HG03457 (cell line): ENCODE data around the gene CLIP4.

Experiments used
- ATAC-seq: cut with Tn5 transposase; IDR thresholded peaks from one replicate; pipeline ENCODE4 v1.9.1; 2021; ENCODE audit warnings: moderate number of reproducible peaks; ENCODE audit not compliant: unreplicated experiment

CLIP4 gene

GRCh38 chr2:29186817-29187216 lies 71.6 kb downstream of the CLIP4 start:
- ATAC-seq: no peak

- ATAC-seq: no peak
Observed at GRCh38 chr2:29187926-29188325, 72.7 kb downstream of the CLIP4 start.

- ATAC-seq: no peak
Observed at GRCh38 chr2:29189052-29189451, 73.8 kb downstream of the CLIP4 start.

- ATAC-seq: no peak
Observed at GRCh38 chr2:29191817-29192216, 76.6 kb downstream of the CLIP4 start.

- no peak for ATAC-seq
Observed at GRCh38 chr2:29192526-29192925, 77.3 kb downstream of the CLIP4 start.

- no peak for ATAC-seq
Observed at GRCh38 chr2:29193111-29193510, 77.9 kb downstream of the CLIP4 start.

- no peak for ATAC-seq
Observed at GRCh38 chr2:29193681-29194080, 78.5 kb downstream of the CLIP4 start.

GRCh38 chr2:29195796-29196195 lies 80.6 kb downstream of the CLIP4 start:
- ATAC-seq: no peak

- no peak for ATAC-seq
Observed at GRCh38 chr2:29196792-29197788, 81.9 kb downstream of the CLIP4 start.

GRCh38 chr2:29201979-29202378 lies 86.8 kb downstream of the CLIP4 start:
- ATAC-seq: no peak

GRCh38 chr2:29202819-29203495 lies 87.7 kb downstream of the CLIP4 start:
- no peak for ATAC-seq

GRCh38 chr2:29206941-29207340 lies 91.7 kb downstream of the CLIP4 start:
- no peak for ATAC-seq

- no peak for ATAC-seq
Observed at GRCh38 chr2:29207352-29208148, 92.3 kb downstream of the CLIP4 start.

- no peak for ATAC-seq
Observed at GRCh38 chr2:29209551-29209950, 94.3 kb downstream of the CLIP4 start.

GRCh38 chr2:29212009-29212408 lies 96.8 kb downstream of the CLIP4 start:
- ATAC-seq: no peak

- no peak for ATAC-seq
Observed at GRCh38 chr2:29213888-29214291, 98.7 kb downstream of the CLIP4 start.

- no peak for ATAC-seq
Observed at GRCh38 chr2:29215073-29215472, 99.9 kb downstream of the CLIP4 start.

GRCh38 chr2:29215739-29216608 lies 100.8 kb downstream of the CLIP4 start:
- no peak for ATAC-seq

GRCh38 chr2:29216609-29216909 lies 101.3 kb downstream of the CLIP4 start:
- no peak for ATAC-seq

GRCh38 chr2:29218071-29218470 lies 102.9 kb downstream of the CLIP4 start:
- no peak for ATAC-seq
